Measurements from ENCODE around the gene ST6GALNAC1. TPM values are rescaled to one million over a fixed set of nuclear protein-coding genes. Genes with fewer than 3 reads are reported as not detected.

Gene ST6GALNAC1
- total and polyA plus RNA-seq, 2 of the 13 experiments (the other 11 are each of a cell fraction or from before 2014, with no cell fraction given) = not detected

DNA sequence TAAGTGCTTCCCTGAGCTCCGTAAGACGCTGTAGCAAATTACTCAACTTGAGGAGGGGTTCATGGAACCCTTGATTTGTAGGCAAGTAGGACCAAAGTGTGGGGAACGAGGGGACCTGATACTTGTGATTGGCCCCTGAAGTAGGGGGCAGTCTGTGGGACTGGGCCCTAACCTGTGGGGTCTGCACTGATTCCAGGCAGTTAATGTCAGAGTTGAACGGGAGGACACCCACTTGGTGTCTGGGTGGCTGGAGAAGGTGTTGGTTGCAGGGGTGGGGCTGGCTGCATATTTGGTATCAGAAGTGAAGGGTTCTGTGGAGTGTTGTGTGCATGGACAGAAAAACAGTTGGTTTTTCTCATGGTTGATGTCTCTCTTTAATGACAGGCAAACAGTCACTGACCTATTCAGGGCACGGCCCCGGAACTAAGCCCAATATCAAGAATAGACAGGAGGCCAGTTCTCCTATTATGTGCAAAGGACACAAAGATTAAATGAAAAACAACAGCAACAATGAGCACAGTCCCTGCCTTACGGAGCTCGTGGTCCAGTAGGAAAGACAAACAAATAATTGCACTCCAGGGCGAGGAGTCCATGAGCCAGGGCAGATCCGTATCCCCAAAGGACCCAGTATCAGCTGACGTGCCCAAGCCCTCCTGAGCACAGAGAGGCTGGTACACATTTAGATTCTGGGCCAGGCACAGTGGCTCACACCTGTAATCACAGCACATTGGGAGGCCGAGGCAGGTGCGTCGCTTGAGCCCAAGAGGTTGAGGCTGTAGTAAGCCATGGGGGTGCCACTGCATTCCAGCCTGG lies 48.0 kb upstream of the ST6GALNAC1 start (continued):
- TF ChIP-seq, protein P1, sequence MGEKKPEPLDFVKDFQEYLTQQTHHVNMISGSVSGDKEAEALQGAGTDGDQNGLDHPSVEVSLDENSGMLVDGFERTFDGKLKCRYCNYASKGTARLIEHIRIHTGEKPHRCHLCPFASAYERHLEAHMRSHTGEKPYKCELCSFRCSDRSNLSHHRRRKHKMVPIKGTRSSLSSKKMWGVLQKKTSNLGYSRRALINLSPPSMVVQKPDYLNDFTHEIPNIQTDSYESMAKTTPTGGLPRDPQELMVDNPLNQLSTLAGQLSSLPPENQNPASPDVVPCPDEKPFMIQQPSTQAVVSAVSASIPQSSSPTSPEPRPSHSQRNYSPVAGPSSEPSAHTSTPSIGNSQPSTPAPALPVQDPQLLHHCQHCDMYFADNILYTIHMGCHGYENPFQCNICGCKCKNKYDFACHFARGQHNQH (CRISPR knock-in tag; IDR thresholded peaks at IDR 0.05) = peak; percentile 95
- TF ChIP-seq, protein P2, sequence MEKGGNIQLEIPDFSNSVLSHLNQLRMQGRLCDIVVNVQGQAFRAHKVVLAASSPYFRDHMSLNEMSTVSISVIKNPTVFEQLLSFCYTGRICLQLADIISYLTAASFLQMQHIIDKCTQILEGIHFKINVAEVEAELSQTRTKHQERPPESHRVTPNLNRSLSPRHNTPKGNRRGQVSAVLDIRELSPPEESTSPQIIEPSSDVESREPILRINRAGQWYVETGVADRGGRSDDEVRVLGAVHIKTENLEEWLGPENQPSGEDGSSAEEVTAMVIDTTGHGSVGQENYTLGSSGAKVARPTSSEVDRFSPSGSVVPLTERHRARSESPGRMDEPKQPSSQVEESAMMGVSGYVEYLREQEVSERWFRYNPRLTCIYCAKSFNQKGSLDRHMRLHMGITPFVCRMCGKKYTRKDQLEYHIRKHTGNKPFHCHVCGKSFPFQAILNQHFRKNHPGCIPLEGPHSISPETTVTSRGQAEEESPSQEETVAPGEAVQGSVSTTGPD (CRISPR knock-in tag; IDR thresholded peaks at IDR 0.05) = no peak
- TF ChIP-seq CHCHD3 (CRISPR knock-in tag; IDR thresholded peaks at IDR 0.05) = no peak
- TF ChIP-seq, protein P3, sequence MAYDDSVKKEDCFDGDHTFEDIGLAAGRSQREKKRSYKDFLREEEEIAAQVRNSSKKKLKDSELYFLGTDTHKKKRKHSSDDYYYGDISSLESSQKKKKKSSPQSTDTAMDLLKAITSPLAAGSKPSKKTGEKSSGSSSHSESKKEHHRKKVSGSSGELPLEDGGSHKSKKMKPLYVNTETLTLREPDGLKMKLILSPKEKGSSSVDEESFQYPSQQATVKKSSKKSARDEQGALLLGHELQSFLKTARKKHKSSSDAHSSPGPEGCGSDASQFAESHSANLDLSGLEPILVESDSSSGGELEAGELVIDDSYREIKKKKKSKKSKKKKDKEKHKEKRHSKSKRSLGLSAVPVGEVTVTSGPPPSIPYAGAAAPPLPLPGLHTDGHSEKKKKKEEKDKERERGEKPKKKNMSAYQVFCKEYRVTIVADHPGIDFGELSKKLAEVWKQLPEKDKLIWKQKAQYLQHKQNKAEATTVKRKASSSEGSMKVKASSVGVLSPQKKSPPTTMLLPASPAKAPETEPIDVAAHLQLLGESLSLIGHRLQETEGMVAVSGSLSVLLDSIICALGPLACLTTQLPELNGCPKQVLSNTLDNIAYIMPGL (CRISPR knock-in tag; IDR thresholded peaks at IDR 0.05; ENCODE audit: borderline replicate concordance in 1 of 2, low read depth in 1 of 2) = no peak; a peak in 1 of 4 replicates
- TF ChIP-seq NFYB (CRISPR knock-in tag; IDR thresholded peaks at IDR 0.05) = 0 out of 2 replicates have a peak, but pooled peaks have one; percentile 10
- TF ChIP-seq JDP2 (CRISPR knock-in tag; IDR thresholded peaks at IDR 0.05; ENCODE audit: borderline replicate concordance) = no peak
- no peak; the same call in 1 of the 2 replicates for TF ChIP-seq RCOR2 (CRISPR knock-in tag; IDR thresholded peaks at IDR 0.05)
- TF ChIP-seq ZC3H13 (CRISPR knock-in tag; IDR thresholded peaks at IDR 0.05) = no peak; the same call in 1 of the 2 replicates
- no peak for TF ChIP-seq SMAD1 (CRISPR knock-in tag; IDR thresholded peaks at IDR 0.05; ENCODE audit: borderline replicate concordance, low read depth)
- TF ChIP-seq, protein P4, sequence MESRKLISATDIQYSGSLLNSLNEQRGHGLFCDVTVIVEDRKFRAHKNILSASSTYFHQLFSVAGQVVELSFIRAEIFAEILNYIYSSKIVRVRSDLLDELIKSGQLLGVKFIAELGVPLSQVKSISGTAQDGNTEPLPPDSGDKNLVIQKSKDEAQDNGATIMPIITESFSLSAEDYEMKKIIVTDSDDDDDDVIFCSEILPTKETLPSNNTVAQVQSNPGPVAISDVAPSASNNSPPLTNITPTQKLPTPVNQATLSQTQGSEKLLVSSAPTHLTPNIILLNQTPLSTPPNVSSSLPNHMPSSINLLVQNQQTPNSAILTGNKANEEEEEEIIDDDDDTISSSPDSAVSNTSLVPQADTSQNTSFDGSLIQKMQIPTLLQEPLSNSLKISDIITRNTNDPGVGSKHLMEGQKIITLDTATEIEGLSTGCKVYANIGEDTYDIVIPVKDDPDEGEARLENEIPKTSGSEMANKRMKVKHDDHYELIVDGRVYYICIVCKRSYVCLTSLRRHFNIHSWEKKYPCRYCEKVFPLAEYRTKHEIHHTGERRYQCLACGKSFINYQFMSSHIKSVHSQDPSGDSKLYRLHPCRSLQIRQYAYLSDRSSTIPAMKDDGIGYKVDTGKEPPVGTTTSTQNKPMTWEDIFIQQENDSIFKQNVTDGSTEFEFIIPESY (CRISPR knock-in tag; IDR thresholded peaks at IDR 0.05) = no peak
- TF ChIP-seq ZSCAN22 (CRISPR knock-in tag; IDR thresholded peaks at IDR 0.05) = no peak
- TF ChIP-seq, protein P5, sequence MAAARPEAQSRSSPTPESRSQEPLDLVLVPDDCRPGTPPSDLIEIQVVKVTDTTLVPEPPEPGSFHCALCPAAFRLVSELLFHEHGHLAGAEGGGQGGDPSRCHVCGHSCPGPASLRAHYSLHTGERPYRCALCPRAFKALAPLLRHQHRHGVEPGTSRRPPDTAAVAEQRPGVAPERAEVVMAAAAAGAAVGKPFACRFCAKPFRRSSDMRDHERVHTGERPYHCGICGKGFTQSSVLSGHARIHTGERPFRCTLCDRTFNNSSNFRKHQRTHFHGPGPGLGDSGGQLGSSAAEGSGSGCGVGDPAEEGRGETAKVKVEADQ (CRISPR knock-in tag; IDR thresholded peaks at IDR 0.05; ENCODE audit: borderline replicate concordance) = peak; percentile 14; the same call in 1 of the 2 replicates
- no peak for TF ChIP-seq ZNF75D (CRISPR knock-in tag; IDR thresholded peaks at IDR 0.05; ENCODE audit: borderline replicate concordance)
- TF ChIP-seq HDAC2 (CRISPR knock-in tag; IDR thresholded peaks at IDR 0.05) = peak; percentile 85
- no peak for TF ChIP-seq ATF1 (CRISPR knock-in tag; IDR thresholded peaks at IDR 0.05)
- TF ChIP-seq, protein P6, sequence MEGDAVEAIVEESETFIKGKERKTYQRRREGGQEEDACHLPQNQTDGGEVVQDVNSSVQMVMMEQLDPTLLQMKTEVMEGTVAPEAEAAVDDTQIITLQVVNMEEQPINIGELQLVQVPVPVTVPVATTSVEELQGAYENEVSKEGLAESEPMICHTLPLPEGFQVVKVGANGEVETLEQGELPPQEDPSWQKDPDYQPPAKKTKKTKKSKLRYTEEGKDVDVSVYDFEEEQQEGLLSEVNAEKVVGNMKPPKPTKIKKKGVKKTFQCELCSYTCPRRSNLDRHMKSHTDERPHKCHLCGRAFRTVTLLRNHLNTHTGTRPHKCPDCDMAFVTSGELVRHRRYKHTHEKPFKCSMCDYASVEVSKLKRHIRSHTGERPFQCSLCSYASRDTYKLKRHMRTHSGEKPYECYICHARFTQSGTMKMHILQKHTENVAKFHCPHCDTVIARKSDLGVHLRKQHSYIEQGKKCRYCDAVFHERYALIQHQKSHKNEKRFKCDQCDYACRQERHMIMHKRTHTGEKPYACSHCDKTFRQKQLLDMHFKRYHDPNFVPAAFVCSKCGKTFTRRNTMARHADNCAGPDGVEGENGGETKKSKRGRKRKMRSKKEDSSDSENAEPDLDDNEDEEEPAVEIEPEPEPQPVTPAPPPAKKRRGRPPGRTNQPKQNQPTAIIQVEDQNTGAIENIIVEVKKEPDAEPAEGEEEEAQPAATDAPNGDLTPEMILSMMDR (CRISPR knock-in tag; IDR thresholded peaks at IDR 0.05) = no peak

Data from HepG2 (cell line).